ENCODE measurements around the gene LRRC45.

DNA sequence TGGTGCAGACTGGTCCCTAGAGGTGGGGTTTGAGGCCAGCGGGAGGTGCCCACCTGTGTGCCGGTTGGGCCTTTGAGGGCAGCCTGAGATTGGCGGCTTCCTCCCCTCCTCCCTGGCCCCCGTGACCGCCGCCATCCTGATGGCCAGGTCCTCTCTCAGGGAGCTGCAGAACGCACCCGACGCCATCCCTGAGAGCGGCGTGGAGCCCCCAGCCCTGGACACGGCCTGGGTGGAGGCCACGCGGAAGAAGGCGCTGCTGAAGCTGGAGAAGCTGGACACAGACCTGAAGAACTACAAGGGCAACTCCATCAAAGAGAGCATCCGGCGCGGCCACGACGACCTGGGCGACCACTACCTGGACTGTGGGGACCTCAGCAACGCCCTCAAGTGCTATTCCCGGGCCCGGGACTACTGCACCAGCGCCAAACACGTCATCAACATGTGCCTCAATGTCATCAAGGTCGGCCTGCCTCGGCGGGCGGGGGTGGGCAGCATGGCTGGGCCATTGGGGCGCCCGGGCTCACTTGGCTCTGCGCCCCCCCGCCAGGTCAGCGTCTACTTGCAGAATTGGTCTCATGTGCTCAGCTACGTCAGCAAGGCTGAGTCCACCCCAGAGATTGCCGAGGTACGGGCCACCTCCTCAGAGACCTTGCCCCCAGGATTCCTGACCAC, 31.4 kb downstream of the LRRC45 start:
- TF ChIP-seq, protein P1, sequence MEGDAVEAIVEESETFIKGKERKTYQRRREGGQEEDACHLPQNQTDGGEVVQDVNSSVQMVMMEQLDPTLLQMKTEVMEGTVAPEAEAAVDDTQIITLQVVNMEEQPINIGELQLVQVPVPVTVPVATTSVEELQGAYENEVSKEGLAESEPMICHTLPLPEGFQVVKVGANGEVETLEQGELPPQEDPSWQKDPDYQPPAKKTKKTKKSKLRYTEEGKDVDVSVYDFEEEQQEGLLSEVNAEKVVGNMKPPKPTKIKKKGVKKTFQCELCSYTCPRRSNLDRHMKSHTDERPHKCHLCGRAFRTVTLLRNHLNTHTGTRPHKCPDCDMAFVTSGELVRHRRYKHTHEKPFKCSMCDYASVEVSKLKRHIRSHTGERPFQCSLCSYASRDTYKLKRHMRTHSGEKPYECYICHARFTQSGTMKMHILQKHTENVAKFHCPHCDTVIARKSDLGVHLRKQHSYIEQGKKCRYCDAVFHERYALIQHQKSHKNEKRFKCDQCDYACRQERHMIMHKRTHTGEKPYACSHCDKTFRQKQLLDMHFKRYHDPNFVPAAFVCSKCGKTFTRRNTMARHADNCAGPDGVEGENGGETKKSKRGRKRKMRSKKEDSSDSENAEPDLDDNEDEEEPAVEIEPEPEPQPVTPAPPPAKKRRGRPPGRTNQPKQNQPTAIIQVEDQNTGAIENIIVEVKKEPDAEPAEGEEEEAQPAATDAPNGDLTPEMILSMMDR (IDR thresholded peaks at IDR 0.05), result no peak
- TF ChIP-seq POLR2AphosphoS5 (IDR thresholded peaks at IDR 0.05) (no peak), POLR2A (IDR thresholded peaks at IDR 0.05) (no peak)

All from prostate gland (tissue), 2 donors.